ENCODE measurements around the gene POLR2C.

The POLR2C gene

DNA sequence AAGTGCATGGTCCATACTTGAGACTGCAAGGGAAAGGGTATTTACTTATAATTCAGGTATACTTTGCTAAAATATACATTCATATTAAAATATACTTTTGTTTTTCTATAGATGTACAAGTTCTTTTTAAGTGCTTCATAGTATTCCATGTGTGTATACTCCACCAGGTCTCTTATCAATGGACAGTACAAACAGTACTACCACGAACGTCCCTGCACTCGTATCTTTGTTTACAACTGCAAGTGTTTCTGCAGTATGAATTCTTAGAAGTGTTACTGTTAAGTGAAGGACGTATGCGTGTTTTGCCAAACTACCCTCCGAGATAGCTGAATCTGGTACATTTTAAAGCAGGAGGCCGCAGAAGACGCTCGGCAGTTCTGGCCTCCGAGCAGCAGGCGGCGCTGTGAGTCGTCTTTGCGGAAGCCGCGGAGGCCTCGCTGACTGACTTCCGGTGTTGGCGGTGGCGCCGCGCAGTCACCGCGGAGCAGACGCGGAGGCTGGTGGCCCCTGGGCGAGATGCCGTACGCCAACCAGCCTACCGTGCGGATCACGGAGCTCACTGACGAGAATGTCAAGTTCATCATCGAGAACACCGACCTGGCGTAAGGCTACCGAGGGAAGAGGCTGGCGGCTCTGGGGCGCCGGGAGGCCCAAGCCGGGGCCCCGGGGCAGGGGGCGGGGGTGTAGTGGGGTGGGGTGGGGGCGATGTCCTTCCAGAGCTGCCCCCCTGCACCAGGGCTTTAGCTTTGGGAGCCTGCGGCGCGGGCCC is at the start of gene POLR2C:
Gene POLR2C, plus strand, starts transcription at position 471 of the 769 bp plus-strand sequence. Its CDS starts 46 bp downstream, at position 517.
- peaks cover 11% of the 10 kb centered on the region for H3K4me1 ChIP-seq (ENCODE audit: control insufficient read depth, insufficient read depth, low read length)
- H3K4me3 ChIP-seq (ENCODE audit: low read length) = peak within 1 kb of the TSS; percentile 86
- H3K27ac ChIP-seq (ENCODE audit: low read depth, low read length) = peak within 1 kb of the TSS; percentile 84
- H3K27me3 ChIP-seq (ENCODE audit: control insufficient read depth, insufficient read depth, low read length) = no peaks in the 10 kb centered on the region
- H3K36me3 ChIP-seq (ENCODE audit: control insufficient read depth, insufficient read depth, low read length) = peaks cover 39% of the 10 kb centered on the region
- H3K9ac ChIP-seq (ENCODE audit: low read length) = peak within 1 kb of the TSS; percentile 66

- no peak overlapping the region for H3K9ac ChIP-seq (ENCODE audit: low read length)
- no peak overlapping the region for H3K27ac ChIP-seq (ENCODE audit: low read depth, low read length)
- no peaks in the 10 kb centered on the region for H3K36me3 ChIP-seq (ENCODE audit: control insufficient read depth, insufficient read depth, low read length)
- no peaks in the 10 kb centered on the region for H3K4me1 ChIP-seq (ENCODE audit: control insufficient read depth, insufficient read depth, low read length)
- H3K27me3 ChIP-seq (ENCODE audit: control insufficient read depth, insufficient read depth, low read length) = no peaks in the 10 kb centered on the region
- no peak overlapping the region for H3K4me3 ChIP-seq (ENCODE audit: low read length)
Observed at GRCh38 chr16:57413301-57413730, 49.2 kb upstream of the POLR2C start.

DNA sequence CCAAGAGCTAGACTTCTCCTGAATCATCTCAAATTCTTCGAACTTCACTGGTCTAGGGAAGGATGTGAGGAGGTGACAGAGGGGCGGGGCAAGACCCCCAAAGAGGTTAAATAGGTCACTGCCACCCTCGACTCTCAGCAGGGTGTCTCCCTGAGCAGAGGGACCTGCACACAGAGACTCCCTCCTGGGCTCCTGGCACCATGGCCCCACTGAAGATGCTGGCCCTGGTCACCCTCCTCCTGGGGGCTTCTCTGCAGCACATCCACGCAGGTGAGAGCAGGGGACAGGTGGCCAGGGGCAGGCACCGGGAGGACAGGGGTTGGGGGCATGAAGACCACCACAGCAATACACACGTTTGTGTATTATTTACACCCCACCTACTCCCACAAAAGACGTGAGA is 48.7 kb upstream of the POLR2C start:
- H3K4me3 ChIP-seq (ENCODE audit: low read length) = no peak overlapping the region
- no peaks in the 10 kb centered on the region for H3K27me3 ChIP-seq (ENCODE audit: control insufficient read depth, insufficient read depth, low read length)
- no peaks in the 10 kb centered on the region for H3K36me3 ChIP-seq (ENCODE audit: control insufficient read depth, insufficient read depth, low read length)
- no peaks in the 10 kb centered on the region for H3K4me1 ChIP-seq (ENCODE audit: control insufficient read depth, insufficient read depth, low read length)
- no peak overlapping the region for H3K9ac ChIP-seq (ENCODE audit: low read length)
- no peak overlapping the region for H3K27ac ChIP-seq (ENCODE audit: low read depth, low read length)

DNA sequence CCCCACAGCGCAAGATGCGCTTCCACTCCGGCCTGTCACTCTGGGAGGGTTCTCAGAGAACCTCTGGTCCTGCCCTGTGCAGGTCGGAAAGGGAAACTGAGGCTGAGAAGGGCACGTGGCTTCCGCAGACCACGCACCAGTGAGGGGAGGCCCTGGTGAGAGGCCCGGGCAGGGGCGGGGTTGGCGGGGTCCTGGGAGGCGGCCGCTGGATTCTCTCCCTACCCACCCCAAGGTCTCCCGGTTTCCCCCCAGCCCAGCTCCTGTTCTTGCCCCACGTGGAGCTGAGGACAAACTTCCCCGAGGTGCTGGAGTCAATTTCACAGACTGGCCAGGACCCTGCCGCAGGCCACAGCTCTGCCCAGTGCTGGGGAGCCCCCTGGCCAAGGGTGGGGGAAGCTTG is 46.4 kb upstream of the POLR2C start:
- Histone ChIP-seq H3K27ac (ENCODE audit: low read depth, low read length) (no peak overlapping the region), H3K9ac (ENCODE audit: low read length) (no peak overlapping the region), H3K36me3 (ENCODE audit: control insufficient read depth, insufficient read depth, low read length) (no peaks in the 10 kb centered on the region), H3K27me3 (ENCODE audit: control insufficient read depth, insufficient read depth, low read length) (no peaks in the 10 kb centered on the region), H3K4me3 (ENCODE audit: low read length) (no peak overlapping the region), H3K4me1 (ENCODE audit: control insufficient read depth, insufficient read depth, low read length) (peaks cover 4% of the 10 kb centered on the region)

DNA sequence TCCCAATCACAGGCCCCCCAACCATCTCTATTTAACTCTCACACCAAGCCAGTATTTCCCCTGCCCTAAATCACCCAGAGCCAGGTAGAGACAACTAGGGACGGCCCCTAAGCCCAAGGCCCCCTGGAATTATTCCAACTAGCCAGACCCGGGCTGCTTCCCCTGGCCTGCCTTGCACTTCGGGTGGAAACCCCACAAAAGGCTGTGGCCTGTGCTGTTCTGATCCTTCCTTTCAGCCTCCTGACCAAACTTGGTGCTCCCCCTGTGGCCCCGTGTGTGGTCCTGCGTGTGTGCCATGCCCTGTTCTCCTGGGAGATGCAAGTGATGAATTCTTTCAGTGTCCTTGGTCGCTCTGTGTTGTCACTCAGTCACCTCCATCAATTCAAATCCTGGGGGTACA is 43.0 kb upstream of the POLR2C start:
- H3K27ac ChIP-seq (ENCODE audit: low read depth, low read length) = no peak overlapping the region
- H3K4me1 ChIP-seq (ENCODE audit: control insufficient read depth, insufficient read depth, low read length) = peaks cover 4% of the 10 kb centered on the region
- H3K4me3 ChIP-seq (ENCODE audit: low read length) = no peak overlapping the region
- no peaks in the 10 kb centered on the region for H3K36me3 ChIP-seq (ENCODE audit: control insufficient read depth, insufficient read depth, low read length)
- no peaks in the 10 kb centered on the region for H3K27me3 ChIP-seq (ENCODE audit: control insufficient read depth, insufficient read depth, low read length)
- no peak overlapping the region for H3K9ac ChIP-seq (ENCODE audit: low read length)

GRCh38 chr16:57422026-57422944 is 40.2 kb upstream of the POLR2C start:
- Histone ChIP-seq H3K36me3 (ENCODE audit: control insufficient read depth, insufficient read depth, low read length) (no peaks in the 10 kb centered on the region), H3K4me3 (ENCODE audit: low read length) (no peak overlapping the region), H3K27me3 (ENCODE audit: control insufficient read depth, insufficient read depth, low read length) (no peaks in the 10 kb centered on the region), H3K27ac (ENCODE audit: low read depth, low read length) (no peak overlapping the region), H3K9ac (ENCODE audit: low read length) (no peak overlapping the region), H3K4me1 (ENCODE audit: control insufficient read depth, insufficient read depth, low read length) (peaks cover 4% of the 10 kb centered on the region)

- Histone ChIP-seq H3K36me3 (ENCODE audit: control insufficient read depth, insufficient read depth, low read length) (peaks cover 1% of the 10 kb centered on the region), H3K9ac (ENCODE audit: low read length) (no peak overlapping the region), H3K27ac (ENCODE audit: low read depth, low read length) (no peak overlapping the region), H3K27me3 (ENCODE audit: control insufficient read depth, insufficient read depth, low read length) (no peaks in the 10 kb centered on the region), H3K4me1 (ENCODE audit: control insufficient read depth, insufficient read depth, low read length) (peaks cover 4% of the 10 kb centered on the region), H3K4me3 (ENCODE audit: low read length) (no peak overlapping the region)
Observed at GRCh38 chr16:57423152-57423551, 39.3 kb upstream of the POLR2C start.

DNA sequence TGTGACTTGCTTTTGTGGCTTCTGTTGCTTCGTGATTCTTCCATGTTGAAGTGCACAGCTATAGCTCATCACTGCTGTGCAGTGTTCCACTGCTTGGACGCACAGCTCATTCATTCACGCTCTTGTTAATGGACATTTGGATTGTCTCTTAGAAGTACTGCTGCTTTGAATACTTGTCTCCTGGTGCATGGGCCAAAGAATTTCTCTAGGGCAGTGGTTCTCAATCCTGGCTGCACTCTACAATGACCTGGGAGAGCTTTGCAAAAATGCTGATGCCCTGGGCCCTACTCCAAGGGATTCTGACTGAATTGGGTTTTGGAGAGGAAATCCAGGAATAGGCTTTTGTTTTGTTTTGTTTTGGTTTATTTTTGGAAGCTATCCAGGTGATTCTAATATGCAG is 37.9 kb upstream of the POLR2C start:
- Histone ChIP-seq H3K4me3 (ENCODE audit: low read length) (no peak overlapping the region), H3K27ac (ENCODE audit: low read depth, low read length) (no peak overlapping the region), H3K4me1 (ENCODE audit: control insufficient read depth, insufficient read depth, low read length) (no peaks in the 10 kb centered on the region), H3K36me3 (ENCODE audit: control insufficient read depth, insufficient read depth, low read length) (peaks cover 6% of the 10 kb centered on the region), H3K27me3 (ENCODE audit: control insufficient read depth, insufficient read depth, low read length) (no peaks in the 10 kb centered on the region), H3K9ac (ENCODE audit: low read length) (no peak overlapping the region)

GRCh38 chr16:57426356-57426755 is 36.1 kb upstream of the POLR2C start:
- Histone ChIP-seq H3K27me3 (ENCODE audit: control insufficient read depth, insufficient read depth, low read length) (no peaks in the 10 kb centered on the region), H3K4me1 (ENCODE audit: control insufficient read depth, insufficient read depth, low read length) (no peaks in the 10 kb centered on the region), H3K9ac (ENCODE audit: low read length) (no peak overlapping the region), H3K27ac (ENCODE audit: low read depth, low read length) (no peak overlapping the region), H3K36me3 (ENCODE audit: control insufficient read depth, insufficient read depth, low read length) (peaks cover 20% of the 10 kb centered on the region), H3K4me3 (ENCODE audit: low read length) (no peak overlapping the region)

GRCh38 chr16:57427307-57427706 is 35.2 kb upstream of the POLR2C start:
- Histone ChIP-seq H3K36me3 (ENCODE audit: control insufficient read depth, insufficient read depth, low read length) (peaks cover 21% of the 10 kb centered on the region), H3K27me3 (ENCODE audit: control insufficient read depth, insufficient read depth, low read length) (no peaks in the 10 kb centered on the region)

DNA sequence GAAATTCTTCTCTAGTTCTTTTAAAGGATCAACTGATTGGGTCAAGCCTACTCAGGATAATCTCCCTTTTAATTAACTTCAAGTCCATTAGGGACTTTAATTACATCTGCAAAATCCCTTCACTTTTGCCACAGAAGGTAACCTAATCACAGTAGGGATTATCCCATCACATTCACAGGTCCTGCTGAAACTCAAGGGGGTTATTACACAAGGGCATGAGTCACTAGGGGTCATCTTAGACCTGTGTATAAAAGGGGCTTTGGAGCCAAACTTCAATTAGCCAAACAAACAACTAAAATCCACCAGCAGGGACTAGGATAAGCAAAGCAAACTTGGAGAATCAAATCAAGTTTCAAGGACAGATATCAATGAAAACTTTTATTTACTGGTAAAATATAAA is 34.7 kb upstream of the POLR2C start:
- Histone ChIP-seq H3K27me3 (ENCODE audit: control insufficient read depth, insufficient read depth, low read length) (no peaks in the 10 kb centered on the region), H3K9ac (ENCODE audit: low read length) (no peak overlapping the region), H3K36me3 (ENCODE audit: control insufficient read depth, insufficient read depth, low read length) (peaks cover 25% of the 10 kb centered on the region), H3K4me1 (ENCODE audit: control insufficient read depth, insufficient read depth, low read length) (no peaks in the 10 kb centered on the region), H3K4me3 (ENCODE audit: low read length) (no peak overlapping the region), H3K27ac (ENCODE audit: low read depth, low read length) (no peak overlapping the region)

More at GRCh38 chr16:57427307-57427706, 35.2 kb upstream of the POLR2C start:
- no peak overlapping the region for H3K4me3 ChIP-seq (ENCODE audit: low read length)
- H3K4me1 ChIP-seq (ENCODE audit: control insufficient read depth, insufficient read depth, low read length) = no peaks in the 10 kb centered on the region
- no peak overlapping the region for H3K27ac ChIP-seq (ENCODE audit: low read depth, low read length)
- H3K9ac ChIP-seq (ENCODE audit: low read length) = no peak overlapping the region

DNA sequence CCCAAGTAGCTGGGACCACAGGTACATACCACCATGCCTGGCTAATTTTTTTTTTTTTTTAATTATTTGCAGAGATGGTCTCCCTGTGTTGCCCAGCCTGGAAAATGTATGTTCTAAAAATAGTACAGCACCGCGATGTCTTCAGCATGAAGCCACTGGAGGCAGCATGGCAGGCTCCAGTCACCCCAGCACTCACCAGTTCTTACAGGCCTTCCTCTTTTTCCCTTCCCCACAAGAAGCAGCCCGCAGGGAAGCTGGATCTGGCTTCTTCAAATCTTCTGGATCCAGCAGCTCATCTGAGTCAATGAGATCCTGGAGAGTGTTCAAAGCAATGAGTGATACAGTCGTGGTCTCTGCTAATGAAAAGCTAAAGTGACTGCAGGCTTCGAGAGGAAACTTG is 31.5 kb upstream of the POLR2C start:
- Histone ChIP-seq H3K4me3 (ENCODE audit: low read length) (no peak overlapping the region), H3K9ac (ENCODE audit: low read length) (no peak overlapping the region), H3K27me3 (ENCODE audit: control insufficient read depth, insufficient read depth, low read length) (no peaks in the 10 kb centered on the region), H3K27ac (ENCODE audit: low read depth, low read length) (no peak overlapping the region), H3K4me1 (ENCODE audit: control insufficient read depth, insufficient read depth, low read length) (no peaks in the 10 kb centered on the region), H3K36me3 (ENCODE audit: control insufficient read depth, insufficient read depth, low read length) (peaks cover 36% of the 10 kb centered on the region)
